PC-3 (cell line): Measurements from ENCODE around the gene RNF34. TPM values are rescaled to one million over a fixed set of nuclear protein-coding genes. Genes with fewer than 3 reads are reported as not detected.

Experiments
- ATAC-seq: fragments of 200-7000 bp; cut with Tn5 transposase; 2 replicates; pipeline ENCODE4 v1.9.1; 2020; ENCODE audit warnings: mild to moderate bottlenecking, moderate library complexity
- BruUV-seq: library from RNA; stranded (reverse); fragments of 400-500 nt; replicated peaks from 2 replicates; lab custom pipeline; 2021; lab: Mats Ljungman, UMichigan
- CTCF ChIA-PET: fragments of 300-600 bp; sonication (Branson Sonifier 250); formaldehyde crosslinking; loops from one replicate; lab custom pipeline; 2022; ENCODE audit warnings: antibody characterized with exemption; lab: Charles Lee
- POLR2A ChIA-PET: fragments of 300-600 bp; sonication (Branson Sonifier 250); formaldehyde crosslinking; loops from one replicate; lab custom pipeline; 2022; ENCODE audit warnings: antibody characterized with exemption; ENCODE audit not compliant: unreplicated experiment; lab: Charles Lee
- DNase-seq: peaks from one replicate; pipeline ENCODE4 v3.0.0-alpha.2; 2015
- H2AFZ ChIP-seq: fragments of 300-600 bp; sonication (generic); 2 replicates; pipeline ENCODE4 v1.6.0; 2016; ENCODE audit warnings: antibody characterized with exemption, low read length
- H3F3A ChIP-seq: fragments of 300-600 bp; sonication (generic); one replicate; pipeline ENCODE4 v1.6.0; 2017; ENCODE audit warnings: antibody characterized with exemption, low read length, control low read depth, mild to moderate bottlenecking; ENCODE audit not compliant: unreplicated experiment
- H3K27ac ChIP-seq: fragments of 300-600 bp; sonication (generic); 2 replicates; pipeline ENCODE4 v1.5.1; 2016; ENCODE audit warnings: mild to moderate bottlenecking, low read length
- H3K27me3 ChIP-seq: fragments of 300-600 bp; sonication (generic); 2 replicates; pipeline ENCODE4 v1.6.1; 2016; ENCODE audit warnings: low read length, mixed read lengths
- H3K36me3 ChIP-seq: fragments of 300-600 bp; sonication (generic); 2 replicates; pipeline ENCODE4 v1.6.1; 2016; ENCODE audit warnings: low read depth, mixed run types, low read length, mixed read lengths
- H3K4me1 ChIP-seq: fragments of 300-600 bp; sonication (generic); 2 replicates; pipeline ENCODE4 v1.5.1; 2016; ENCODE audit warnings: low read length; ENCODE audit not compliant: insufficient read depth
- H3K4me2 ChIP-seq: fragments of 300-600 bp; sonication (generic); 2 replicates; pipeline ENCODE4 v1.6.0; 2016; ENCODE audit warnings: low read length
- H3K4me3 ChIP-seq: fragments of 300-600 bp; sonication (generic); 2 replicates; pipeline ENCODE4 v1.5.1; 2016; ENCODE audit warnings: mild to moderate bottlenecking, low read length, mixed read lengths
- H3K79me2 ChIP-seq: fragments of 300-600 bp; sonication (generic); 2 replicates; pipeline ENCODE4 v1.6.1; 2017; ENCODE audit warnings: low read length, mixed read lengths
- H3K9ac ChIP-seq: fragments of 300-600 bp; sonication (generic); 2 replicates; pipeline ENCODE4 v1.6.0; 2016; ENCODE audit warnings: mild to moderate bottlenecking, low read length
- H3K9me2 ChIP-seq: fragments of 300-600 bp; sonication (generic); replicated peaks from 2 replicates; pipeline ENCODE4 v1.6.1; 2016; ENCODE audit warnings: mixed run types, low read length, mixed read lengths
- H3K9me3 ChIP-seq: fragments of 300-600 bp; sonication (generic); 2 replicates; pipeline ENCODE4 v1.6.1; 2016; ENCODE audit warnings: low read length, mixed read lengths
- H4K20me1 ChIP-seq: fragments of 300-600 bp; sonication (generic); 2 replicates; pipeline ENCODE4 v1.6.1; 2016; ENCODE audit warnings: low read length, mixed read lengths
- EZH2 ChIP-seq: fragments of 300-600 bp; sonication (generic); IDR thresholded peaks from one replicate; pipeline ENCODE4 v1.6.1; 2017; ENCODE audit warnings: antibody characterized with exemption, mild to moderate bottlenecking, low read length; ENCODE audit not compliant: unreplicated experiment
- EZH2phosphoT487 ChIP-seq: fragments of 300-600 bp; sonication (generic); IDR thresholded peaks from 2 replicates; pipeline ENCODE4 v1.6.1; 2018; ENCODE audit warnings: mild to moderate bottlenecking, antibody characterized with exemption, low read length, borderline replicate concordance
- intact Hi-C: fragments of 100-400 bp; cut with micrococcal nuclease; formaldehyde crosslinking; loops from 2 replicates; pipeline ENCODE4 v1.9.0; 2023
- total RNA-seq: library from RNA; depleted of rRNA; stranded (reverse); fragments of >200 nt; gene quantifications from 2 replicates; pipeline ENCODE4 v1.2.3, GENCODE V29; 2014
- TF ChIP-seq, protein P1 (sequence below): fragments of 300-600 bp; sonication (generic); conservative IDR thresholded peaks from 2 replicates; pipeline ENCODE4 v1.5.1; 2017; ENCODE audit warnings: antibody characterized with exemption, low read depth, mild to moderate bottlenecking, low read length

RNF34 gene
- total RNA-seq, 1 experiment from 2014 or later, result 88.2 TPM

GRCh38 chr12:121439715-121440114 is 39.8 kb downstream of the RNF34 start:
- H4K20me1 ChIP-seq, result peaks cover 3% of the 10 kb centered on the region; the same call in 1 of the 2 replicates
- H3K4me2 ChIP-seq, result no peak overlapping the region
- H3F3A ChIP-seq, result no peaks in the 10 kb centered on the region
- intact Hi-C loops, result loop anchor here (5.0 kb wide), 1 partner anchor 87 kb away; the partner anchor contains the start of gene ANAPC5
- no TSS peak for BruUV-seq
- no peaks in the 10 kb centered on the region for H3K27me3 ChIP-seq
- H3K9me3 ChIP-seq, result no peaks in the 10 kb centered on the region
- H3K9ac ChIP-seq, result no peak overlapping the region
- POLR2A ChIA-PET, result no interaction called here
- no peaks in the 10 kb centered on the region for H3K4me1 ChIP-seq
- peaks cover 58% of the 10 kb centered on the region for H3K36me3 ChIP-seq
- H3K9me2 ChIP-seq, result no peaks in the 10 kb centered on the region
- no peak overlapping the region for H3K27ac ChIP-seq
- TF ChIP-seq, protein P1, sequence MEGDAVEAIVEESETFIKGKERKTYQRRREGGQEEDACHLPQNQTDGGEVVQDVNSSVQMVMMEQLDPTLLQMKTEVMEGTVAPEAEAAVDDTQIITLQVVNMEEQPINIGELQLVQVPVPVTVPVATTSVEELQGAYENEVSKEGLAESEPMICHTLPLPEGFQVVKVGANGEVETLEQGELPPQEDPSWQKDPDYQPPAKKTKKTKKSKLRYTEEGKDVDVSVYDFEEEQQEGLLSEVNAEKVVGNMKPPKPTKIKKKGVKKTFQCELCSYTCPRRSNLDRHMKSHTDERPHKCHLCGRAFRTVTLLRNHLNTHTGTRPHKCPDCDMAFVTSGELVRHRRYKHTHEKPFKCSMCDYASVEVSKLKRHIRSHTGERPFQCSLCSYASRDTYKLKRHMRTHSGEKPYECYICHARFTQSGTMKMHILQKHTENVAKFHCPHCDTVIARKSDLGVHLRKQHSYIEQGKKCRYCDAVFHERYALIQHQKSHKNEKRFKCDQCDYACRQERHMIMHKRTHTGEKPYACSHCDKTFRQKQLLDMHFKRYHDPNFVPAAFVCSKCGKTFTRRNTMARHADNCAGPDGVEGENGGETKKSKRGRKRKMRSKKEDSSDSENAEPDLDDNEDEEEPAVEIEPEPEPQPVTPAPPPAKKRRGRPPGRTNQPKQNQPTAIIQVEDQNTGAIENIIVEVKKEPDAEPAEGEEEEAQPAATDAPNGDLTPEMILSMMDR, result no peak
- no peak for TF ChIP-seq EZH2phosphoT487
- TF ChIP-seq EZH2, result no peak
- CTCF ChIA-PET, result no interaction called here
- H2AFZ ChIP-seq, result no peak overlapping the region
- no peaks in the 10 kb centered on the region for H3K79me2 ChIP-seq
- no peak for ATAC-seq
- no peak overlapping the region for H3K4me3 ChIP-seq
- no peak for DNase-seq

DNA sequence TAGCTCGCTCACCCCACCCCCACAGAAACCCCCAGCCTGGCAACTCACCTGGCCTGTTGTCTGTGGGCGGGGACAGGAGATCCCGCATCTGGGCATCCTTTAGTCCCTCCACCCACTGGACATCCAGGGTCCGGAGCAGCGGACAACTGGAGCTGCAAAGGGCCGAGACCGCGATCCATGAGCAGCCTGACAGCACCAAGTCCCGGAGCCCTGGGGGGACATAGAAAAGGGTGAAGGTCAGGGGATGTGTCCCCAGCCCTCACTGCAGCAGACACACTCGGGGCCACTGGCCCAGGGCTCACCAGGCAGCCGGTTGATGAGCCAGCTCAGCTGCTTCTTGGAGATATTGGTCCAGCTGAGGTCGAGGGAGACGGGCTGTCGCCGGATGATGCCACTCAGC is 40.9 kb downstream of the RNF34 start:
- POLR2A ChIA-PET, result interaction anchor here (0.5 kb wide), 1 partner anchor 33 kb away, joined by 3 read pairs; no protein-coding TSS in a partner anchor
- Histone ChIP-seq H3K9me3 (no peaks in the 10 kb centered on the region), H3K27me3 (no peaks in the 10 kb centered on the region), H3K4me3 (no peak overlapping the region), H3K4me2 (no peak overlapping the region), H4K20me1 (peaks cover 3% of the 10 kb centered on the region; the same call in 1 of the 2 replicates), H3K36me3 (peaks cover 51% of the 10 kb centered on the region), H3K27ac (no peak overlapping the region), H3K4me1 (no peaks in the 10 kb centered on the region), H2AFZ (no peak overlapping the region), H3K9me2 (no peaks in the 10 kb centered on the region), H3K9ac (no peak overlapping the region), H3K79me2 (no peaks in the 10 kb centered on the region), H3F3A (no peaks in the 10 kb centered on the region)
- CTCF ChIA-PET, result no interaction called here
- no TSS peak for BruUV-seq
- intact Hi-C loops, result loop anchor here (5.0 kb wide), 1 partner anchor 88 kb away; the partner anchor contains the start of gene ANAPC5
- TF ChIP-seq, protein P1, result no peak
- TF ChIP-seq EZH2phosphoT487, result no peak
- TF ChIP-seq EZH2, result no peak
- no peak for ATAC-seq
- DNase-seq, result no peak

DNA sequence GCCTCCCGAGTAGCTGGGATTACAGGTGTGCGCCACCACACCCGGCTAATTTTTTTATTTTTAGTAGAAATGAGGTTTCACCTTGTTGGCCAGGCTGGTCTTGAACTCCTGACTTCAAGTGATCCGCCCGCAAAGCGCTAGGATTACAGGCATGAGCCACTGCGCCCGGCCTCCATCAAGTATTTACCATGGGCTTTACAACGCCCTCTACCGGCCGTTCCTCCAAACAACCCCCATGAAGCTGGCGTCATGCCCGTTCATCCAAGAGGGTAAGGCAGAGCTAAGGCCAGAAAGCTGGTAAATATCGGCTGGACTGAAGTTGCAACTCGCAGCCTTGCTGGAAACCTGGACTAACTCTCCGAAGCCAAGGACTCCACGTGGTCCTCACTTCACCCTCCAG is 41.6 kb downstream of the RNF34 start:
- Histone ChIP-seq H3K4me3 (no peak overlapping the region), H4K20me1 (peaks cover 3% of the 10 kb centered on the region; the same call in 1 of the 2 replicates), H3K27ac (no peak overlapping the region), H2AFZ (no peak overlapping the region), H3K27me3 (no peaks in the 10 kb centered on the region), H3K4me1 (no peaks in the 10 kb centered on the region), H3K79me2 (no peaks in the 10 kb centered on the region), H3K9me3 (no peaks in the 10 kb centered on the region), H3F3A (no peaks in the 10 kb centered on the region), H3K4me2 (no peak overlapping the region), H3K9me2 (no peaks in the 10 kb centered on the region), H3K9ac (no peak overlapping the region), H3K36me3 (peaks cover 47% of the 10 kb centered on the region)
- no TSS peak for BruUV-seq
- ATAC-seq (no peak), DNase-seq (peak; percentile 55)
- intact Hi-C loops, result loop anchor here (5.0 kb wide), 1 partner anchor 89 kb away; the partner anchor contains the start of gene ANAPC5
- ChIA-PET CTCF (no interaction called here), POLR2A (no interaction called here)
- TF ChIP-seq EZH2phosphoT487 (no peak), EZH2 (no peak)
- TF ChIP-seq, protein P1, result peak; percentile 60
